ENCODE results near the gene LOXL1. TPM values are rescaled to one million over a fixed set of nuclear protein-coding genes. Genes with fewer than 3 reads are reported as not detected.

The LOXL1 gene
- total RNA-seq: 62.8 and 70.7 TPM in 2 replicates

- DNase-seq (ENCODE audit: low read depth): peak; percentile 56
These were observed at the start of gene LOXL1 for GRCh38 chr15:73926219-73927002. TSS of gene LOXL1 (plus strand) at chr15:73926462. CDS start at chr15:73926784, 322 bp downstream.

GRCh38 chr15:73879426-73879825 lies 46.8 kb upstream of the LOXL1 start:
- no peak for DNase-seq (ENCODE audit: low read depth)

GRCh38 chr15:73881579-73882320 lies 44.5 kb upstream of the LOXL1 start:
- DNase-seq (ENCODE audit: low read depth): no peak

GRCh38 chr15:73882761-73883419 lies 43.4 kb upstream of the LOXL1 start:
- no peak for DNase-seq (ENCODE audit: low read depth)

- no peak for DNase-seq (ENCODE audit: low read depth)
These were observed 42.1 kb upstream of the LOXL1 start for GRCh38 chr15:73884159-73884558.

- DNase-seq (ENCODE audit: low read depth): no peak
These were observed 40.1 kb upstream of the LOXL1 start for GRCh38 chr15:73885954-73886700.

GRCh38 chr15:73886717-73887345 lies 39.4 kb upstream of the LOXL1 start:
- no peak for DNase-seq (ENCODE audit: low read depth)

- no peak for DNase-seq (ENCODE audit: low read depth)
These were observed 38.8 kb upstream of the LOXL1 start for GRCh38 chr15:73887481-73887880.

- no peak for DNase-seq (ENCODE audit: low read depth)
These were observed 37.8 kb upstream of the LOXL1 start for GRCh38 chr15:73888224-73889041.

- no peak for DNase-seq (ENCODE audit: low read depth)
These were observed 37.1 kb upstream of the LOXL1 start for GRCh38 chr15:73889053-73889761.

GRCh38 chr15:73889762-73890124 lies 36.5 kb upstream of the LOXL1 start:
- no peak for DNase-seq (ENCODE audit: low read depth)

- no peak for DNase-seq (ENCODE audit: low read depth)
These were observed 34.6 kb upstream of the LOXL1 start for GRCh38 chr15:73891328-73892315.

GRCh38 chr15:73892446-73893226 lies 33.6 kb upstream of the LOXL1 start:
- no peak for DNase-seq (ENCODE audit: low read depth)

- no peak for DNase-seq (ENCODE audit: low read depth)
These were observed 32.0 kb upstream of the LOXL1 start for GRCh38 chr15:73894133-73894814.

- DNase-seq (ENCODE audit: low read depth): peak; percentile 82
These were observed 28.6 kb upstream of the LOXL1 start for GRCh38 chr15:73897441-73898261.

All from renal cortical epithelial cell (primary cell).